ENCODE measurements around the gene CPT2.

CPT2 gene
- 5.8 to 15.7 reads per million in 2 donors for total RNA-seq

- DNase-seq = peak; percentile 84
Observed at GRCh38 chr1:53196485-53197290, at the start of gene CPT2. Gene CPT2, plus strand, starts transcription at chr1:53196824. Its CDS starts 120 bp downstream, at chr1:53196944.

GRCh38 chr1:53147174-53147573 is 49.5 kb upstream of the CPT2 start:
- DNase-seq = no peak

- DNase-seq = no peak
Observed at GRCh38 chr1:53148123-53148522, 48.5 kb upstream of the CPT2 start.

- no peak for DNase-seq
Observed at GRCh38 chr1:53153752-53154151, 42.9 kb upstream of the CPT2 start.

GRCh38 chr1:53154859-53155438 is 41.7 kb upstream of the CPT2 start:
- DNase-seq = no peak

GRCh38 chr1:53155534-53155933 is 41.1 kb upstream of the CPT2 start:
- no peak for DNase-seq

GRCh38 chr1:53155945-53156344 is 40.7 kb upstream of the CPT2 start:
- no peak for DNase-seq

GRCh38 chr1:53156783-53157182 is 39.8 kb upstream of the CPT2 start:
- no peak for DNase-seq

- no peak for DNase-seq
Observed at GRCh38 chr1:53158900-53159299, 37.7 kb upstream of the CPT2 start.

GRCh38 chr1:53160924-53161378 is 35.7 kb upstream of the CPT2 start:
- DNase-seq = no peak

- DNase-seq = no peak
Observed at GRCh38 chr1:53162621-53163020, 34.0 kb upstream of the CPT2 start.

- no peak for DNase-seq
Observed at GRCh38 chr1:53163291-53163768, 33.3 kb upstream of the CPT2 start.

GRCh38 chr1:53165408-53165961 is 31.1 kb upstream of the CPT2 start:
- DNase-seq = no peak

GRCh38 chr1:53166366-53166765 is 30.3 kb upstream of the CPT2 start:
- no peak for DNase-seq

- no peak for DNase-seq
Observed at GRCh38 chr1:53166912-53167311, 29.7 kb upstream of the CPT2 start.

- DNase-seq = no peak
Observed at GRCh38 chr1:53172426-53173128, 24.0 kb upstream of the CPT2 start.

- DNase-seq = no peak
Observed at GRCh38 chr1:53174971-53175913, 21.4 kb upstream of the CPT2 start.

- DNase-seq = no peak
Observed at GRCh38 chr1:53176452-53177208, 20.0 kb upstream of the CPT2 start.

GRCh38 chr1:53180226-53180625 is 16.4 kb upstream of the CPT2 start:
- no peak for DNase-seq

GRCh38 chr1:53180951-53181350 is 15.7 kb upstream of the CPT2 start:
- no peak for DNase-seq

- peak; percentile 72 for DNase-seq
Observed at GRCh38 chr1:53182111-53182593, 14.5 kb upstream of the CPT2 start.

Measured in T-helper 9 cell (primary cell).